Astrocyte of the spinal cord (primary cell): ENCODE data around the gene NECTIN1.

ENCODE experiments used
- DNase-seq: peaks from one replicate; pipeline ENCODE4 v3.0.0; 2011; ENCODE audit warnings: low read depth, low spot score
- H3K4me3 ChIP-seq: 2 replicates; pipeline ENCODE4 v1.5.1; 2011; ENCODE audit warnings: low read depth, mild to moderate bottlenecking, low read length, moderate library complexity
- in situ Hi-C: cut with HindIII; loops from 2 replicates; pipeline ENCODE4 v1.10.0; 2017; ENCODE audit warnings: low sequenced_read_pairs
- TF ChIP-seq, protein P1 (sequence below): IDR thresholded peaks from 2 replicates; pipeline ENCODE4 v1.5.1; 2012; ENCODE audit warnings: low read depth, mild to moderate bottlenecking, low read length, inconsistent platforms

NECTIN1 gene

DNA sequence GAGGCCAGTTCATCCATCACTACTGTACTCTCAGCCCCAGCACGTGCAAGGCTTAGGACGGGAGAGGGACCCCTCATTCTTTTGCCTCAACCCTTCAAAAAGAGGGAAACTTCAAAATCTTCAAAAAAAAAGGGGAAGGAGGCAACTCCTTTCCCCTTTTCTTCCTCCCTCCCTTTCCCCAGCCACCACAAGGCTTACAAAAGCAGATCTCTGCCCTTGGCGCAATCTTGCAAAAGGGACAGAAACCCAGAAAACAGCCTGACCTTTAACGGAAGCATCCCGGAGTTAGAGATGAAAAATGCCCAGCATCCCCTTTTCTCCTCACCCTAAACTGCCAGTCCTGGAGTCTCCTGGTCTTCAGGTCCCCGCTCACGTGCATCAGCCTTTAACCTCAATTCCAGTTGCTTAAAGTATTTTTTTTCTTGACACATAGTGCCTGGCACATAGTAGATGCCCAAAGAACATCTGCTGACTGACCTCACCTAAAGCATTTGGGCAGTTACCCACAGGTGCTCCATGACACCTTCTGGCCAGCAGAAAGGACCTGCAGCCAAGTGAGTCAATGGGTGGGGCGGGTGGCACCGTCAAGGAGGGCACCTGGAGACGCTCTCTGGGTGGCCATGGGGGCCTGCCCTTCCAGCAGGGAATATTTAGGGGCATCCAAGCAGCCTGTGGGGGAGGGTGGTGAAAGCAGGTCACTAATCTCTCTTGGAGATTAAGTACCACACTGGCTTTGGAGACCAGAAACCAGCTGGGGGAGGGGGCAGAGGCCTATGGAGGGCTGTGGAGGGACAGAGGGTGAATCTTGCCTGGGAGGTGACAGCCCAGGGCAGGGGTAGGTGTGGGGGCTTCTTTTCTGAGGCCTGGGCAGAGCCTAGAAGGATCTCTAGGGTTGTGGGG is 16.3 kb downstream of the NECTIN1 start:
- in situ Hi-C loops: no loop called here
- no peak overlapping the region for H3K4me3 ChIP-seq
- DNase-seq: no peak

DNA sequence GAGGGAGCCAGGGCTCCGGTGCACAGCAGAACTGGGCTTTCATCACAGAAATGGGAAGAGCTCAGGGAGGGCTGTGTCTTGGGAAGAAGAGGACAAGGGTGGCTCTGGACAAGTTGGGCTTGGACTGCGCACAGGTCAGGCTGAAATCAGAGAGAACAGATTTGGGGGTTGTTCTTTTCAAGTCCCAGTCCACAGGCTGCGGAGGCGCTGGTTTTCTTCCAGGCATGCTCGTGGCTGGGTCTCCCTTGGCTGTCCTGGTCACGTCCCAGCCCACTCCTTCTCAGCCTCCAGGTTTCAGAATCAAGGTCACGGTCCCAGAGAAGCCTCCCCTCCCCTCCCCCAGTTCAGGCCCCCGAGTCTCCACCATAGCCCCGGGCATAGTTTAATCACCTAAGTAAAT is 17.0 kb downstream of the NECTIN1 start:
- TF ChIP-seq, protein P1, sequence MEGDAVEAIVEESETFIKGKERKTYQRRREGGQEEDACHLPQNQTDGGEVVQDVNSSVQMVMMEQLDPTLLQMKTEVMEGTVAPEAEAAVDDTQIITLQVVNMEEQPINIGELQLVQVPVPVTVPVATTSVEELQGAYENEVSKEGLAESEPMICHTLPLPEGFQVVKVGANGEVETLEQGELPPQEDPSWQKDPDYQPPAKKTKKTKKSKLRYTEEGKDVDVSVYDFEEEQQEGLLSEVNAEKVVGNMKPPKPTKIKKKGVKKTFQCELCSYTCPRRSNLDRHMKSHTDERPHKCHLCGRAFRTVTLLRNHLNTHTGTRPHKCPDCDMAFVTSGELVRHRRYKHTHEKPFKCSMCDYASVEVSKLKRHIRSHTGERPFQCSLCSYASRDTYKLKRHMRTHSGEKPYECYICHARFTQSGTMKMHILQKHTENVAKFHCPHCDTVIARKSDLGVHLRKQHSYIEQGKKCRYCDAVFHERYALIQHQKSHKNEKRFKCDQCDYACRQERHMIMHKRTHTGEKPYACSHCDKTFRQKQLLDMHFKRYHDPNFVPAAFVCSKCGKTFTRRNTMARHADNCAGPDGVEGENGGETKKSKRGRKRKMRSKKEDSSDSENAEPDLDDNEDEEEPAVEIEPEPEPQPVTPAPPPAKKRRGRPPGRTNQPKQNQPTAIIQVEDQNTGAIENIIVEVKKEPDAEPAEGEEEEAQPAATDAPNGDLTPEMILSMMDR: no peak
- no peak for DNase-seq
- no peak overlapping the region for H3K4me3 ChIP-seq
- in situ Hi-C loops: no loop called here

More for the DNA sequence above, 16.3 kb downstream of the NECTIN1 start:
- TF ChIP-seq, protein P1: no peak

DNA sequence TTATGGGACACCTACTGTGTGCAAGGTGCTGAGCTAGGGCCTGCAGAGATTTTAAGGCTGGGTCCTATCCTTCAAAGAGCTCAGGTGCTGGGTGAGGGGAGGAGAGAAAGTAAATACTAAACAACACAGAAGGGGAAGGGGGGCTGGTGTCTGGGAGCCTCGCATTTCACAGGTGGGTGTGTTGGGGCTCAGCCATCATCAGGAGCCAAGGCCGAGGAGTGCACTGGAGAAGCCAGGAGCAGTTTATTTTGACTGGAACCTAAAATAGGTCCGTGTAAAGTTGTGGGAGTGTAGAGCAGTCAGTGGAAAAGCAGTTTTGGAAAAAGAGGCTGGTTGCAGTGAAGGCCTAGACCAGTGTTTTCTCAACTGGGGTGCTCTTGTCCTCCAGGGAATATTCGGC is 17.5 kb downstream of the NECTIN1 start:
- H3K4me3 ChIP-seq: no peak overlapping the region
- in situ Hi-C loops: no loop called here
- DNase-seq: no peak
- TF ChIP-seq, protein P1: no peak

DNA sequence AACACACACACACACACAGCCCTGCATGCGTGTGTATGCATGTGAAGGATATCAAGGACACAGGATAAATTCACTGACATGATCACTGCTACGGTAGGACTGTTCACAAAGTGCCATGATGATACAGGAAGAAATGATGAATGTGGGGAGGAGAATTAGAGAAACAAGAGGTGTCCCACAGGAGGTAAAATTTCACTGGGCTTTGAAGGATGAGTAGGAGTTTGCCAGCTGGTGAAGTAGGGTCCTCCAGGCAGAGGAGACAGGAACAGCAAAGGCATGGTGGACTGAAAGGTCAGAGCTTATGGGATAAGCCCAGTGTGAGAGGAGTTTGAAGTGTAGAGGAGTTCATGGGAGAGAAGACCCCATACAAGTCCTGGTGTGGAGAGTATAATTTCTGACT is 18.6 kb downstream of the NECTIN1 start:
- DNase-seq: no peak
- H3K4me3 ChIP-seq: no peak overlapping the region
- TF ChIP-seq, protein P1: no peak

DNA sequence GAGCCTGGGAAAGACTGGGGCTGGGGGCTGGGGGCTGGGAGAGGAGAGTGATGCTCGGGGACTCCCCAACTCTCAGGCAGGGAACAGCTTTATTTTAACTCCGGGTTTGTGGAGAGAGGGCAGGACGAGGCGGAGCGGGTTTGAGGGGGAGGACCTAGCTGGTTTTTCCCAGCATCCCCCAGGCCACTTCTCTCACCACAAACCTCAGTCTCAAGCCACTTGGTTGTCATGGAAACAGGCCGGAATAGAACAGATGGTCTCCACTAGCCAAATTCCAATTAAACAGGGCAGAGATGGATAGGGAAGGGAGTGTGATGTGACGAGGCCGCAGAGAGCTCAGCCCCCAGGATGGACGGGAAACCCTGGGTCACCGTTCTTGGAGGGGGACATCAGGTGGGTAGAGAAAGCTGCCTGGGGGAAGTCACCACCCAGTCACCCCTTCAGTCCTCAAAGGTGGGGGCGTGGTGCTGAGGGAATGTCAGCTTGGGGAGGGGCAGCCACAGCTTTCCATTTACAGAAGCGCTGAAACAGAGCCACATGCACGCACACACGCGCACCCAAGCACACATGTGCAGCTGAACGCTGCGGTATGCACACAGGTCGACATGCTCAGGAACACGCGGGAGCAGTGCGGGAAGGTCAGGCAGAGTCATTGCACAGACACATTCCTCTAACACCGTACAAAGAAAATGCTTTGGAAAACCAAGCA is 19.2 kb downstream of the NECTIN1 start:
- TF ChIP-seq, protein P1: no peak
- H3K4me3 ChIP-seq: no peak overlapping the region
- DNase-seq: peak; percentile 79
- in situ Hi-C loops: no loop called here

More for the DNA sequence above, 18.6 kb downstream of the NECTIN1 start:
- in situ Hi-C loops: no loop called here

DNA sequence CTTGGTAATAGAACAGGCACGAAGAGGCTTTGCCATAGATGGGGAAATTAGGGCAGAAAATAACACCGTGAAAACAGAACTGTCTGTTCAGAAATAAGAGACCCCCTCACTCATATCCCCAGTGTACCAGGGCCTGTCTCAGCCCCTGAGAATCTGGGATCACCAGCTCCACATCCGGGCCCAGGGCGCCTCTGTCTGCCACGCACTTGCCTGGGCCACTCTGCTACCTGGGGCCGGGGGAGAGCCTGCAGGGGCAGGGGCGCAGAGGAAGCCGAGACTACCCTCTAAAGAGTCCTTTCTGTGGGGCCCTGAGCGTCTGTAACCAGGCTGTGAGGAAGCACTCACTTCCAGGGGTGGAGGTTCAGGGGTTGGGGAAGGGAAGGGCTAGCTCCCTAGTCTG is 19.8 kb downstream of the NECTIN1 start:
- H3K4me3 ChIP-seq: no peak overlapping the region
- in situ Hi-C loops: no loop called here
- no peak for DNase-seq
- TF ChIP-seq, protein P1: no peak
